OCI-LY1 (cell line): ENCODE data around the gene IL26.

ENCODE experiments used
- H2AFZ ChIP-seq: fragments of 200-600 bp; sonication (generic), shearing (Covaris generic); 2 replicates; pipeline ENCODE4 v1.6.0; 2014; ENCODE audit warnings: antibody characterized with exemption, mild to moderate bottlenecking, low read length
- H3F3A ChIP-seq: fragments of 200-600 bp; sonication (generic), shearing (Covaris generic); 2 replicates; pipeline ENCODE4 v1.6.0; 2014; ENCODE audit warnings: mild to moderate bottlenecking, antibody characterized with exemption, low read length, moderate library complexity; ENCODE audit not compliant: insufficient read depth
- H3K27ac ChIP-seq: fragments of 200-600 bp; sonication (generic); 2 replicates; pipeline ENCODE4 v1.5.1; 2014; ENCODE audit warnings: low read length, mixed run types, mild to moderate bottlenecking, low read depth; ENCODE audit not compliant: poor library complexity, severe bottlenecking
- H3K27me3 ChIP-seq: fragments of 200-600 bp; sonication (generic); 2 replicates; pipeline ENCODE4 v1.6.0; 2014; ENCODE audit warnings: antibody characterized with exemption, mild to moderate bottlenecking, low read length, moderate library complexity; ENCODE audit not compliant: insufficient read depth
- H3K36me3 ChIP-seq: fragments of 200-600 bp; sonication (generic); 2 replicates; pipeline ENCODE4 v1.6.1; 2014; ENCODE audit warnings: mild to moderate bottlenecking, antibody characterized with exemption, low read length, moderate library complexity, mixed read lengths; ENCODE audit not compliant: insufficient read depth
- H3K4me1 ChIP-seq: fragments of 200-600 bp; sonication (generic); 2 replicates; pipeline ENCODE4 v1.5.1; 2014; ENCODE audit warnings: mild to moderate bottlenecking, low read length, moderate library complexity; ENCODE audit not compliant: insufficient read depth, severe bottlenecking
- H3K4me2 ChIP-seq: fragments of 200-600 bp; sonication (generic), shearing (Covaris generic); 2 replicates; pipeline ENCODE4 v1.6.1; 2014; ENCODE audit warnings: low read length
- H3K4me3 ChIP-seq: fragments of 200-600 bp; sonication (generic); 2 replicates; pipeline ENCODE4 v1.5.1; 2014; ENCODE audit warnings: low read length, low read depth, mild to moderate bottlenecking, mixed read lengths; ENCODE audit not compliant: poor library complexity, severe bottlenecking
- H3K79me2 ChIP-seq: fragments of 200-600 bp; shearing (Covaris generic); 2 replicates; pipeline ENCODE4 v1.6.1; 2016; ENCODE audit warnings: mixed run types, low read length, mixed read lengths; ENCODE audit not compliant: insufficient read depth
- H3K9ac ChIP-seq: fragments of 200-600 bp; sonication (generic), shearing (Covaris generic); 2 replicates; pipeline ENCODE4 v1.6.1; 2014; ENCODE audit warnings: mild to moderate bottlenecking, low read length, mixed read lengths
- H3K9me2 ChIP-seq: fragments of 200-600 bp; sonication (generic), shearing (Covaris generic); 2 replicates; pipeline ENCODE4 v1.6.1; 2014; ENCODE audit warnings: low read depth, mild to moderate bottlenecking, low read length, mixed read lengths
- H3K9me3 ChIP-seq: fragments of 200-600 bp; shearing (Covaris generic); 2 replicates; pipeline ENCODE4 v1.6.1; 2014; ENCODE audit warnings: low read length, mixed read lengths
- H4K20me1 ChIP-seq: fragments of 200-600 bp; sonication (generic), shearing (Covaris generic); 2 replicates; pipeline ENCODE4 v1.6.0; 2016; ENCODE audit warnings: mild to moderate bottlenecking, low read length; ENCODE audit not compliant: insufficient read depth
- CTCF ChIP-seq: fragments of 200-600 bp; sonication (generic), shearing (Covaris generic); IDR thresholded peaks from 2 replicates; pipeline ENCODE4 v1.5.1; 2017; ENCODE audit warnings: mild to moderate bottlenecking, antibody characterized with exemption, low read length, moderate library complexity, mixed read lengths
- EZH2 ChIP-seq: fragments of 200-600 bp; sonication (generic), shearing (Covaris generic); IDR thresholded peaks from 2 replicates; pipeline ENCODE4 v1.8.0; 2017; ENCODE audit warnings: borderline replicate concordance, mixed run types, mild to moderate bottlenecking, antibody characterized with exemption, low read length, moderate library complexity, mixed read lengths

The IL26 gene

GRCh38 chr12:68166317-68166831 lies 59.2 kb downstream of the IL26 start:
- H3K27ac ChIP-seq: no peak overlapping the region
- H3K9me3 ChIP-seq: no peaks in the 10 kb centered on the region
- H3F3A ChIP-seq: no peaks in the 10 kb centered on the region
- no peaks in the 10 kb centered on the region for H4K20me1 ChIP-seq
- H3K4me3 ChIP-seq: no peak overlapping the region
- no peak overlapping the region for H3K4me2 ChIP-seq
- no peak overlapping the region for H3K9ac ChIP-seq
- H3K27me3 ChIP-seq: no peaks in the 10 kb centered on the region
- no peaks in the 10 kb centered on the region for H3K79me2 ChIP-seq
- no peak overlapping the region for H2AFZ ChIP-seq
- H3K36me3 ChIP-seq: no peaks in the 10 kb centered on the region
- H3K9me2 ChIP-seq: no peaks in the 10 kb centered on the region
- H3K4me1 ChIP-seq: no peaks in the 10 kb centered on the region
- no peak for TF ChIP-seq CTCF
- no peak for TF ChIP-seq EZH2

- H4K20me1 ChIP-seq: no peaks in the 10 kb centered on the region
- H3K27me3 ChIP-seq: no peaks in the 10 kb centered on the region
- H3K4me3 ChIP-seq: no peak overlapping the region
- TF ChIP-seq CTCF (no peak), EZH2 (no peak)
- no peak overlapping the region for H3K4me2 ChIP-seq
- H3K9ac ChIP-seq: no peak overlapping the region
- no peaks in the 10 kb centered on the region for H3K79me2 ChIP-seq
- no peak overlapping the region for H2AFZ ChIP-seq
- no peaks in the 10 kb centered on the region for H3K36me3 ChIP-seq
- no peaks in the 10 kb centered on the region for H3K9me2 ChIP-seq
- no peak overlapping the region for H3K27ac ChIP-seq
- no peaks in the 10 kb centered on the region for H3F3A ChIP-seq
- no peaks in the 10 kb centered on the region for H3K9me3 ChIP-seq
- no peaks in the 10 kb centered on the region for H3K4me1 ChIP-seq
Measured at GRCh38 chr12:68163560-68164081, 62.0 kb downstream of the IL26 start.

- no peak overlapping the region for H3K4me2 ChIP-seq
Measured at GRCh38 chr12:68162374-68162773, 63.2 kb downstream of the IL26 start.

More at GRCh38 chr12:68162374-68162773, 63.2 kb downstream of the IL26 start:
- no peak overlapping the region for H3K27ac ChIP-seq
- H3K9me3 ChIP-seq: no peaks in the 10 kb centered on the region
- H3K9ac ChIP-seq: no peak overlapping the region
- no peaks in the 10 kb centered on the region for H4K20me1 ChIP-seq
- H3F3A ChIP-seq: no peaks in the 10 kb centered on the region
- H3K79me2 ChIP-seq: no peaks in the 10 kb centered on the region
- H2AFZ ChIP-seq: no peak overlapping the region
- H3K36me3 ChIP-seq: no peaks in the 10 kb centered on the region
- no peak overlapping the region for H3K4me3 ChIP-seq
- no peaks in the 10 kb centered on the region for H3K4me1 ChIP-seq
- H3K27me3 ChIP-seq: no peaks in the 10 kb centered on the region
- TF ChIP-seq EZH2: no peak
- TF ChIP-seq CTCF: no peak
- H3K9me2 ChIP-seq: no peaks in the 10 kb centered on the region
